Right lobe of liver (tissue), 4 donors: ENCODE data around the gene RBM5.

Source experiments
- POLR2A ChIP-seq: fragments of 450-650 bp; IDR thresholded peaks from one replicate; pipeline ENCODE4 v1.6.1; 2017; ENCODE audit warnings: antibody characterized with exemption, mild to moderate bottlenecking
- TF ChIP-seq, protein P1 (sequence below), 4 donors: fragments of 200-600 bp in 3 of 4; fragments of 450-650 bp in 1 of 4; IDR thresholded peaks; one replicate each; pipeline versions ENCODE4 v1.5.1 to v1.8.0; 2016 to 2022; ENCODE audit warnings: antibody characterized with exemption in 4 of 4, mild to moderate bottlenecking in 2 of 4
- donor health status: DM: no; HTN: no; CAD: no.
- donor health status: DM: no; HTN: no; CAD: no.
- donor health status: DM: no; HTN: yes; CAD: no.

DNA sequence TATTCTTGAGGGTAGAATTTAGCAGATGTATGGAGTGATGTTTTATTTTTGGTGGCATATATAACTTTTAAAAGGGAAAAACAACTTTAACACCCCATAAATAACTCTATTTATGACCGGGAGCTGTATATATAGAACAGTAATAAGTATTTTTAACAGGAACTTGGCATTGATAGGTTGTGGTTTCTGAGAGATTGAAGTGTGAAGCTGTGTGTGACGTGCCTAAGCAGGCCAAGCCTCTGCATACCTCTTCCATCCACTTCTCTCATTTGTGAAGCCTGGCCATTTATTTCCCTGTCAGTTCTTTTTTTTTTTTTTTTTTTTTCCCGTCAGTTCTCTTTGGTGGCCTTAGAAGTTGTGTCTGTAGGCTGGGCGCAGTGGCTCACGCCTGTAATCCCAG is 23.0 kb downstream of the RBM5 start:
- TF ChIP-seq, protein P1, sequence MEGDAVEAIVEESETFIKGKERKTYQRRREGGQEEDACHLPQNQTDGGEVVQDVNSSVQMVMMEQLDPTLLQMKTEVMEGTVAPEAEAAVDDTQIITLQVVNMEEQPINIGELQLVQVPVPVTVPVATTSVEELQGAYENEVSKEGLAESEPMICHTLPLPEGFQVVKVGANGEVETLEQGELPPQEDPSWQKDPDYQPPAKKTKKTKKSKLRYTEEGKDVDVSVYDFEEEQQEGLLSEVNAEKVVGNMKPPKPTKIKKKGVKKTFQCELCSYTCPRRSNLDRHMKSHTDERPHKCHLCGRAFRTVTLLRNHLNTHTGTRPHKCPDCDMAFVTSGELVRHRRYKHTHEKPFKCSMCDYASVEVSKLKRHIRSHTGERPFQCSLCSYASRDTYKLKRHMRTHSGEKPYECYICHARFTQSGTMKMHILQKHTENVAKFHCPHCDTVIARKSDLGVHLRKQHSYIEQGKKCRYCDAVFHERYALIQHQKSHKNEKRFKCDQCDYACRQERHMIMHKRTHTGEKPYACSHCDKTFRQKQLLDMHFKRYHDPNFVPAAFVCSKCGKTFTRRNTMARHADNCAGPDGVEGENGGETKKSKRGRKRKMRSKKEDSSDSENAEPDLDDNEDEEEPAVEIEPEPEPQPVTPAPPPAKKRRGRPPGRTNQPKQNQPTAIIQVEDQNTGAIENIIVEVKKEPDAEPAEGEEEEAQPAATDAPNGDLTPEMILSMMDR (IDR thresholded peaks at IDR 0.05) = no peak
- TF ChIP-seq POLR2A = no peak
